GM19468 (cell line): ENCODE data around the gene PAK6.

ENCODE experiments used
- ATAC-seq: cut with Tn5 transposase; IDR thresholded peaks from one replicate; pipeline ENCODE4 v1.9.1; 2021; ENCODE audit warnings: mild to moderate bottlenecking, moderate library complexity, moderate number of reproducible peaks; ENCODE audit not compliant: unreplicated experiment; ENCODE audit errors: extremely low read depth

PAK6 gene

GRCh38 chr15:40323953-40324937, 85.4 kb downstream of the PAK6 start:
- ATAC-seq: no peak

GRCh38 chr15:40325188-40325587, 86.3 kb downstream of the PAK6 start:
- ATAC-seq: no peak

GRCh38 chr15:40325700-40326099, 86.8 kb downstream of the PAK6 start:
- no peak for ATAC-seq
